ENCODE measurements around the gene MLLT3.

GRCh38 chr9:20472342-20473045, 149.8 kb downstream of the MLLT3 start:
- TF ChIP-seq CTCF (IDR thresholded peaks at IDR 0.05) (no peak), EZH2 (IDR thresholded peaks at IDR 0.05) (no peak)
